CD4-positive, alpha-beta T cell (primary cell): ENCODE results near the gene LMO7. TPM values are rescaled to one million over a fixed set of nuclear protein-coding genes. Genes with fewer than 3 reads are reported as not detected.

Source experiments
- ATAC-seq: fragments of 200-7000 bp; cut with Tn5 transposase; one replicate; pipeline ENCODE4 v1.10.0; 2022; ENCODE audit warnings: mild to moderate bottlenecking; ENCODE audit not compliant: poor library complexity
- CTCF ChIA-PET: fragments of 350-600 bp; sonication (Branson Sonifier 250); formaldehyde crosslinking; loops from one replicate; lab custom pipeline; 2021; ENCODE audit warnings: antibody characterized with exemption, inconsistent platforms; lab: Charles Lee
- POLR2A ChIA-PET: fragments of 350-600 bp; sonication (Branson Sonifier 250); formaldehyde crosslinking; loops from one replicate; lab custom pipeline; 2021; ENCODE audit warnings: antibody characterized with exemption, inconsistent platforms; lab: Charles Lee
- DNase-seq, 14 experiments: peaks; one replicate each; pipeline ENCODE4 v3.0.0-alpha.2; 2013 to 2020; ENCODE audit warnings: mixed read lengths in 2 of 14
- H3K27ac ChIP-seq, 2 donors: one replicate each; pipeline versions ENCODE4 v1.5.1 to v1.7.0; 2013; ENCODE audit warnings: low read length in 2 of 2, low read depth in 1 of 2, mild to moderate bottlenecking in 1 of 2
- H3K27me3 ChIP-seq, 2 experiments: 1 replicate in 1 of 2; 2 replicates in 1 of 2; pipeline versions ENCODE4 v1.6.1 to v1.7.0; 2013; ENCODE audit warnings: low read length in 2 of 2, control low read depth in 1 of 2, mild to moderate bottlenecking in 1 of 2, moderate library complexity in 1 of 2; ENCODE audit not compliant: insufficient read depth in 2 of 2, control insufficient read depth in 1 of 2
- H3K36me3 ChIP-seq: one replicate; pipeline ENCODE4 v1.6.1; 2013; ENCODE audit warnings: low read length, control low read depth; ENCODE audit not compliant: insufficient read depth
- H3K4me1 ChIP-seq: one replicate; pipeline ENCODE4 v1.6.1; 2013; ENCODE audit warnings: low read length, control low read depth; ENCODE audit not compliant: insufficient read depth
- H3K4me3 ChIP-seq: one replicate; pipeline ENCODE4 v1.5.1; 2013; ENCODE audit warnings: mild to moderate bottlenecking, low read length, moderate library complexity
- H3K9me3 ChIP-seq, 2 experiments: 1 replicate in 1 of 2; 2 replicates in 1 of 2; pipeline versions ENCODE4 v1.6.1 to v1.7.0; 2013; ENCODE audit warnings: low read length in 2 of 2, mild to moderate bottlenecking in 2 of 2, control low read depth in 1 of 2, moderate library complexity in 1 of 2; ENCODE audit not compliant: control insufficient read depth in 1 of 2, insufficient read depth in 1 of 2
- H3K27ac Mint-ChIP-seq: one replicate; pipeline ENCODE4 v1.8.0; 2020; ENCODE audit warnings: mixed read lengths
- H3K27me3 Mint-ChIP-seq: one replicate; pipeline ENCODE4 v1.8.0; 2021; ENCODE audit warnings: mixed read lengths
- H3K36me3 Mint-ChIP-seq: one replicate; pipeline ENCODE4 v1.8.0; 2021; ENCODE audit warnings: low read depth, mixed read lengths
- H3K4me1 Mint-ChIP-seq: one replicate; pipeline ENCODE4 v1.8.0; 2021; ENCODE audit warnings: low read depth, mixed read lengths
- H3K4me3 Mint-ChIP-seq: one replicate; pipeline ENCODE4 v1.8.0; 2020; ENCODE audit warnings: mild to moderate bottlenecking, mixed read lengths
- H3K9me3 Mint-ChIP-seq: one replicate; pipeline ENCODE4 v1.8.0; 2020; ENCODE audit warnings: mixed read lengths
- intact Hi-C, 2 experiments: fragments of 100-400 bp; cut with DNase I in 1 of 2; cut with micrococcal nuclease in 1 of 2; formaldehyde crosslinking; loops; one replicate each; pipeline versions ENCODE4 v1.15.1 to v1.9.0; 2023 to 2025; cut with DNase I, micrococcal nuclease
- total RNA-seq, 174 experiments: library from RNA in 2 of 174; stranded (reverse) in 2 of 174; gene quantifications; one replicate each; pipeline ENCODE4 v1.2.3 and lab custom pipeline; 2021 to 2026
- TF ChIP-seq, protein P1 (sequence below): fragments of 200-600 bp; IDR thresholded peaks from one replicate; pipeline ENCODE4 v1.8.0; 2022; ENCODE audit warnings: antibody characterized with exemption, mild to moderate bottlenecking

The LMO7 gene
- total RNA-seq, 2 experiments from 2014 or later, result 35.2 to 36.3 TPM

DNA sequence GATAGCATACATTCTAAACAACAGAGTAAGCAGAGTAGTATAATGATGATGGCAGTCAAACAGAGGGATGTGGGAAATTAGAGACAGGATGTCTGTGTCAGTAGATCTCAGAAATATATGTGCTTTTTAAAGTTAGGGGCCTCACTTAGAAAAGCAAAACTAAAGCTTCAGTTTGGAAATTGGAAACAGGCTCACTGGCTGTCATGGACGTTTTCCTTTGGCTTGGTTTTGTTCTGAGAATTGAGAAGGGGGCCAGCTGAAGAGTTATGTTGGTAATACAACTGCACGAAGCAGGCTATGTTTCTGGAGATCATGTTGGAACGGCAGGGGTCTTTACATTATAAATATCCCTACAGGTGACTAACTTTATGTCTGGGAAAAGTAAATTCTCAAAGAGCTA is 261.3 kb downstream of the LMO7 start:
- Mint-ChIP-seq H3K4me3 (no peak overlapping the region), H3K4me1 (no peaks in the 10 kb centered on the region), H3K27ac (no peak overlapping the region), H3K36me3 (no peaks in the 10 kb centered on the region), H3K27me3 (peaks cover 18% of the 10 kb centered on the region), H3K9me3 (no peaks in the 10 kb centered on the region)
- ATAC-seq (no peak), DNase-seq (no peak)
- TF ChIP-seq, protein P1, sequence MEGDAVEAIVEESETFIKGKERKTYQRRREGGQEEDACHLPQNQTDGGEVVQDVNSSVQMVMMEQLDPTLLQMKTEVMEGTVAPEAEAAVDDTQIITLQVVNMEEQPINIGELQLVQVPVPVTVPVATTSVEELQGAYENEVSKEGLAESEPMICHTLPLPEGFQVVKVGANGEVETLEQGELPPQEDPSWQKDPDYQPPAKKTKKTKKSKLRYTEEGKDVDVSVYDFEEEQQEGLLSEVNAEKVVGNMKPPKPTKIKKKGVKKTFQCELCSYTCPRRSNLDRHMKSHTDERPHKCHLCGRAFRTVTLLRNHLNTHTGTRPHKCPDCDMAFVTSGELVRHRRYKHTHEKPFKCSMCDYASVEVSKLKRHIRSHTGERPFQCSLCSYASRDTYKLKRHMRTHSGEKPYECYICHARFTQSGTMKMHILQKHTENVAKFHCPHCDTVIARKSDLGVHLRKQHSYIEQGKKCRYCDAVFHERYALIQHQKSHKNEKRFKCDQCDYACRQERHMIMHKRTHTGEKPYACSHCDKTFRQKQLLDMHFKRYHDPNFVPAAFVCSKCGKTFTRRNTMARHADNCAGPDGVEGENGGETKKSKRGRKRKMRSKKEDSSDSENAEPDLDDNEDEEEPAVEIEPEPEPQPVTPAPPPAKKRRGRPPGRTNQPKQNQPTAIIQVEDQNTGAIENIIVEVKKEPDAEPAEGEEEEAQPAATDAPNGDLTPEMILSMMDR, result no peak
- Histone ChIP-seq H3K36me3 (no peaks in the 10 kb centered on the region), H3K4me1 (no peaks in the 10 kb centered on the region), H3K9me3 (no peaks in the 10 kb centered on the region), H3K27me3 (no peaks in the 10 kb centered on the region), H3K27ac (no peak overlapping the region), H3K4me3 (no peak overlapping the region)
- intact Hi-C loops, result no loop called here
- ChIA-PET CTCF (no interaction called here), POLR2A (no interaction called here)

DNA sequence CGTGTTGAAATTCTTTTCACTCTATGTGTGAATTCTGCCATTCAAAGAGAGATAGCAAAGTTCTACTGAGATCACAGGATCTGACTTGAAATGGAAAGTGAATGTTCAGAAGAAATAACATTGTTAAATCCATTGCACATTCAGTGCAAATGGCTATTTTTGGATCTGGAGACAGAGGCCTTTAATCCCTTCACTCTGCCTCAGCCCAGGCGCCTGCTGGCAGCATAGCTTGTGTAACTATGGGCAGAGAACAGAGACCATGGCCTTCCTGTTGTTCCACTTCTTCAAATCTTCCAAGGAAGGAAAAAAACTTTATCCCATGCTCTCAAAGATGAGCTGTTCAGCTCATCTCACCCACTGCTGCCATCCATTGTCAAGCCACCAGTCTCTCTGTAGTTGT is 265.4 kb downstream of the LMO7 start:
- Histone ChIP-seq H3K4me1 (no peaks in the 10 kb centered on the region), H3K36me3 (no peaks in the 10 kb centered on the region), H3K27ac (no peak overlapping the region), H3K4me3 (no peak overlapping the region), H3K27me3 (no peaks in the 10 kb centered on the region), H3K9me3 (no peaks in the 10 kb centered on the region)
- Mint-ChIP-seq H3K27ac (no peak overlapping the region), H3K36me3 (no peaks in the 10 kb centered on the region), H3K27me3 (peaks cover 29% of the 10 kb centered on the region), H3K4me3 (no peak overlapping the region), H3K9me3 (no peaks in the 10 kb centered on the region), H3K4me1 (no peaks in the 10 kb centered on the region)
- TF ChIP-seq, protein P1, result no peak
- DNase-seq, result no peak
- ChIA-PET CTCF (no interaction called here), POLR2A (no interaction called here)
- ATAC-seq, result no peak
- intact Hi-C loops, result no loop called here

GRCh38 chr13:75902166-75903104 is 266.3 kb downstream of the LMO7 start:
- H3K27me3 Mint-ChIP-seq, result peaks cover 33% of the 10 kb centered on the region
- ChIA-PET POLR2A (no interaction called here), CTCF (interaction anchor here (0.6 kb wide), 1 partner anchor 747 kb away, joined by 3 read pairs; no protein-coding TSS in a partner anchor)
- no peaks in the 10 kb centered on the region for H3K4me1 Mint-ChIP-seq
- H3K4me3 Mint-ChIP-seq, result no peak overlapping the region
- Histone ChIP-seq H3K4me3 (no peak overlapping the region), H3K27ac (no peak overlapping the region), H3K4me1 (no peaks in the 10 kb centered on the region), H3K9me3 (no peaks in the 10 kb centered on the region), H3K27me3 (no peaks in the 10 kb centered on the region), H3K36me3 (no peaks in the 10 kb centered on the region)
- intact Hi-C loops, result no loop called here
- H3K9me3 Mint-ChIP-seq, result no peaks in the 10 kb centered on the region
- ATAC-seq (no peak), DNase-seq (no peak)
- TF ChIP-seq, protein P1, result no peak
- H3K36me3 Mint-ChIP-seq, result no peaks in the 10 kb centered on the region
- no peak overlapping the region for H3K27ac Mint-ChIP-seq
